Kidney epithelial cell (primary cell): Measurements from ENCODE around the gene EIF4ENIF1. TPM values are rescaled to one million over a fixed set of nuclear protein-coding genes. Genes with fewer than 3 reads are reported as not detected.
"Not testable (repeated sequence)": the region's sequence is repeated elsewhere in the genome, so short reads cannot be mapped to it uniquely, and the experiment has no call there.

Source experiments
- DNase-seq: peaks from one replicate; pipeline ENCODE4 v3.0.0-alpha.2; 2010; ENCODE audit warnings: low read depth
- H3K27me3 ChIP-seq: 2 replicates; pipeline ENCODE4 v1.6.0; 2011; ENCODE audit warnings: low read length; ENCODE audit not compliant: control insufficient read depth, insufficient read depth
- H3K36me3 ChIP-seq: 2 replicates; pipeline ENCODE4 v1.5.1; 2011; ENCODE audit warnings: low read length; ENCODE audit not compliant: control insufficient read depth, insufficient read depth
- H3K4me3 ChIP-seq: 2 replicates; pipeline ENCODE4 v1.5.1; 2011; ENCODE audit warnings: low read depth, mild to moderate bottlenecking, control low read depth, low read length
- total RNA-seq: library from RNA; depleted of rRNA; stranded (reverse); fragments of >200 nt; gene quantifications from 2 replicates; pipeline ENCODE4 v1.2.3, GENCODE V29; 2015
- TF ChIP-seq, protein P1 (sequence below): IDR thresholded peaks from 2 replicates; pipeline ENCODE4 v1.5.1; 2011; ENCODE audit warnings: mild to moderate bottlenecking, moderate library complexity, low read length, control low read depth, inconsistent platforms; ENCODE audit not compliant: insufficient read depth, poor library complexity, severe bottlenecking

Gene EIF4ENIF1
- total RNA-seq, 1 donor from 2014 or later = 11.9 TPM

DNA sequence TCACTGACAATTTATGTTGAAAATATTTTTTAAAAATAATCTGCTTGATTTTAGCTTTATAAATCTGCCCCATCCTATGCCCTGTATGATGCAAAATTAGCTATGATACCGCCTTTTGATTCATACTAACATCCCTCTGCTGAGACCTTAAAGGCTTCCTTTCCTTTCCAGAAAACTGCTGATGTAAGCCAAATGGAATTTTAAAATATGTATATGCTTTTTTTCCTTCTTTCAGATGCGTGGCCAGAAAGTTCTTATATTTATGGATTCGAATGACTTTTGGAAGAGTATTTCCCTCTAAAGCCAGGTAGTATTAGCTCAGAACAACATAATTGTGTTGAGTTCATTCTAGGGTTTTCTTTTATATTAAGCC, 41.2 kb upstream of the EIF4ENIF1 start:
- Histone ChIP-seq H3K27me3 (no peaks in the 10 kb centered on the region), H3K36me3 (no peaks in the 10 kb centered on the region), H3K4me3 (no peak overlapping the region)
- TF ChIP-seq, protein P1, sequence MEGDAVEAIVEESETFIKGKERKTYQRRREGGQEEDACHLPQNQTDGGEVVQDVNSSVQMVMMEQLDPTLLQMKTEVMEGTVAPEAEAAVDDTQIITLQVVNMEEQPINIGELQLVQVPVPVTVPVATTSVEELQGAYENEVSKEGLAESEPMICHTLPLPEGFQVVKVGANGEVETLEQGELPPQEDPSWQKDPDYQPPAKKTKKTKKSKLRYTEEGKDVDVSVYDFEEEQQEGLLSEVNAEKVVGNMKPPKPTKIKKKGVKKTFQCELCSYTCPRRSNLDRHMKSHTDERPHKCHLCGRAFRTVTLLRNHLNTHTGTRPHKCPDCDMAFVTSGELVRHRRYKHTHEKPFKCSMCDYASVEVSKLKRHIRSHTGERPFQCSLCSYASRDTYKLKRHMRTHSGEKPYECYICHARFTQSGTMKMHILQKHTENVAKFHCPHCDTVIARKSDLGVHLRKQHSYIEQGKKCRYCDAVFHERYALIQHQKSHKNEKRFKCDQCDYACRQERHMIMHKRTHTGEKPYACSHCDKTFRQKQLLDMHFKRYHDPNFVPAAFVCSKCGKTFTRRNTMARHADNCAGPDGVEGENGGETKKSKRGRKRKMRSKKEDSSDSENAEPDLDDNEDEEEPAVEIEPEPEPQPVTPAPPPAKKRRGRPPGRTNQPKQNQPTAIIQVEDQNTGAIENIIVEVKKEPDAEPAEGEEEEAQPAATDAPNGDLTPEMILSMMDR = no peak
- DNase-seq = no peak

DNA sequence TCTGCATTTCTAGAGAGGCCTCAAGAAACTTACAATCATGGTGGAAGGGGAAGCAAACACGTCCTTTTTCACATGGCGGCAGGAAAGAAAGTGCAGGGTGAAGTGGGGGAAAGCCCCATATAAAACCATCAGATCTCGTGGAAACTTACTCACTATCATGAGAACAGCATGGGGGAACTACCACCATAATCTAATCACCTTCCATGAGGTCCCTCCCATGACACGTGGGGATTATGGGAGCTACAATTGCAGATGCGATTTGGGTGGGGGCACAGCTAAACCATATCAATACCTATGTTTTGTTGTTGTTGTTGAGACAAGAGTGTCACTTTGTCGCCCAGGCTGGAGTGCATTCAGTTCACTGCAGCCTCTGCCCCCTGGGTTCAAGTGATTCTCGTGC, 36.6 kb upstream of the EIF4ENIF1 start:
- no peak overlapping the region for H3K4me3 ChIP-seq
- H3K36me3 ChIP-seq = no peaks in the 10 kb centered on the region
- no peak for DNase-seq
- no peaks in the 10 kb centered on the region for H3K27me3 ChIP-seq
- TF ChIP-seq, protein P1 = no peak

DNA sequence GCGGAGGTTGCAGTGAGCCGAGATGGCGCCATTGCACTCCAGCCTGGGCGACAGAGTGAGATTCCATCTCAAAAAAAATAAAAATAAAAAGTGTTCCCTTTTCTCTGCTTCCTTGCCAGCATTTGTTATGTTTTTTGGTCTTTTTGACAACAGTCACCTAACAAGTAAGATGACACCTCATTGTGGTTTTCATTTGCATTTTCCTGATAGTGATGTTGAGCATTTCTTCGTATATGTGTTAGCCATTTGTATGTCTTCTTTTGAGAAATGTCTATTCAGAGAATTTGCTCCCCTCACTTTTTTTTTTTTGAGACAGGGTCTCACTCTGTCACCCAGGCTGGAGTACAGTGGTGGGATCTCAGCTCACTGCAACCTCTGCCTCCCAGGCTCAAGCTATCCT, 34.5 kb upstream of the EIF4ENIF1 start:
- not testable (repeated sequence) for DNase-seq, H3K36me3 ChIP-seq, H3K27me3 ChIP-seq, H3K4me3 ChIP-seq

DNA sequence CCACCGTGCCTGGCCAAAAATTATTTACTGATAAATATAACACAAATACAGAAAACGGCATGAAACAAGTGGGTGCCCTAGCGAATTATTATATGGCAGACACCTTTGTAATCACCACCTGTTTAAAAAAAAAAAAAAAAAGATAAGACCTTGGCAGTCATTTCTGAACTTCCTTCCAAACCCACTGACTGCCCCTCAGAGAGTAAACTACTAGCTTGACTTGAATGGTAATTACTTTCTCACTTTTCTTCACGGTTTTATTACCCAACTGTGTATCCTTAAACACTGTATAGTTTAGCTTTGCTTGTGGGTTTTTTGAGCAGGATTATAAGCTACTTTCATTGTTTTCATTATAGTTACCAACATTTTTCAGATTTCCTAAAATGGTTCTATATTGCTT, 30.4 kb upstream of the EIF4ENIF1 start:
- H3K36me3 ChIP-seq = no peaks in the 10 kb centered on the region
- TF ChIP-seq, protein P1 = no peak
- no peak for DNase-seq
- no peak overlapping the region for H3K4me3 ChIP-seq
- no peaks in the 10 kb centered on the region for H3K27me3 ChIP-seq

DNA sequence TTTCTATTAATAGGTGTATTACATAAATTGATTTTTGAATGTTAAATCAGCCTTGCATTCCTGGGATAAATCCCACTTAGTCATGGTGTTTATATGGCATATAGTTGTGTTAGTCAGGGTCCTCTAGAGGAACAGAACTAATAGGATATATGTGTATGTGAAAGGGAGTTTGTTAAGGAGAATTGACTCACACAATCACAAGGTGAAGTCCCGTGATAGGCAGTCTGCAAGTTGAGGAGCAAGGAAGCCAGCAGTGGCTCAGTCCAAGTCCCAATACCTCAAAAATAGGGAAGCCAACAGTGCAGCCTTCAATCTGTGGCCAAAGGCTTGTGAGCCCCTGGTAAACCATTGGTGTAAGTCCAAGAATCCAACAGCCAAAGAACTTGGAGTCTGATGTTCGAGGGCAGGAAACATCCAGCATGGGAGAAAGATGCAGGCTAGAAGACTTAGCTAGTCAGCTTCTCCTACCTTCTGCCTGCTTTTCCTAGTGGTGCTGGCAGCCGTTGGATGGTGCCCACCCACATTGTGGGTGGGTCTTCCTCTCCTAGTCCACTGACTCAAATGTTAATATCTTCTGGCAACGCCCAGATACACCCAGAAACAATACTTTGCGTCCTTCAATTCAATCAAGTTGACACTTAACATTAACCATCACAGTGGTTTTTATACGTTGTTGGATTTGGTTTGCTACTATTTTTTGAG, 19.6 kb upstream of the EIF4ENIF1 start:
- no peak overlapping the region for H3K4me3 ChIP-seq
- no peaks in the 10 kb centered on the region for H3K36me3 ChIP-seq
- no peaks in the 10 kb centered on the region for H3K27me3 ChIP-seq
- no peak for DNase-seq
- TF ChIP-seq, protein P1 = no peak

DNA sequence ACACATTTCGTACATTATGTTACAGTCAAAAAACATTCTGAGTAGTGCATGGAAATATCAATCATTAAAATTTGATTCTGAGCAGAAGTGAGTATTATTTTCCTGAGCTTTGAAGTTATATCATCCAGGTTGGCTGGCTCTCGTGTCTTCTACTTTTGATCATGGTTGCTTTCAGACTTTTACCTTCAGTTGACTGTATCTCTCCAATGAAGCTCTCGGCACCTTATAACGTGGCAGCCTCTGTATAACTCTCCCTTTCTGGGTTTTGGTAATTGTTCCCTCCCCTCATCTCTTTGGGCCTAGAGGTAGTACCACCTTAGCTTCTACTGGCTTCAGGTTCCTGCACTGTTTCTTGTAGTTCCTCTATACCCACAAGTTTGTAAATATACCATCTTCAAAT, 18.9 kb upstream of the EIF4ENIF1 start:
- TF ChIP-seq, protein P1 = no peak
- Histone ChIP-seq H3K4me3 (no peak overlapping the region), H3K27me3 (no peaks in the 10 kb centered on the region), H3K36me3 (no peaks in the 10 kb centered on the region)
- DNase-seq = no peak

DNA sequence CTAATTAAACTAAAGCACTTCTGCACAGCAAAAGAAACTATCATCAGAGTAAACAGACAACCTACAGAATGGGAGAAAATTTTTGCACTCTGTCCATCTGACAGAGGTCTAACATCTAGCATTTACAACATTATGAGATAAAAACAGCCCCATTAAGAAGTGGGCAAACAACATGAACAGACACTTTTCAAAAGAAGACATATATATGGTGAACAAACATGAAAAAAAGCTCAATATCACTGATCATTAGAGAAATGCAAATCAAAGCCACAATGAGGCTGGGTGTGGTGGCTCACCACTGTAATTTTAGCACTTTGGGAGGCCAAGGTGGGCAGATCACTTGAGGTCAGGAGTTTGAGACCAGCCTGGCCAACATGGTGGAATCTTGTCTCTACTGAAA, 17.9 kb upstream of the EIF4ENIF1 start:
- H3K4me3 ChIP-seq, H3K36me3 ChIP-seq, H3K27me3 ChIP-seq, DNase-seq: not testable (repeated sequence)
